Transverse colon (tissue), 3 donors: ENCODE results near the gene SPTLC3.

ENCODE experiments used
- POLR2A ChIP-seq: fragments of 450-650 bp; IDR thresholded peaks from one replicate; pipeline ENCODE4 v1.6.1; 2016; ENCODE audit warnings: antibody characterized with exemption, mild to moderate bottlenecking, moderate library complexity
- TF ChIP-seq, protein P1 (sequence below), 5 experiments: fragments of 200-600 bp in 3 of 5; fragments of 450-650 bp in 2 of 5; sonication (generic) in 3 of 5; IDR thresholded peaks; 1 replicate in 2 of 5; 2 replicates in 3 of 5; pipeline ENCODE4 v1.5.1; 2016 to 2017; ENCODE audit warnings: antibody characterized with exemption in 5 of 5, inconsistent platforms in 3 of 5, mild to moderate bottlenecking in 2 of 5, moderate library complexity in 1 of 5

DNA sequence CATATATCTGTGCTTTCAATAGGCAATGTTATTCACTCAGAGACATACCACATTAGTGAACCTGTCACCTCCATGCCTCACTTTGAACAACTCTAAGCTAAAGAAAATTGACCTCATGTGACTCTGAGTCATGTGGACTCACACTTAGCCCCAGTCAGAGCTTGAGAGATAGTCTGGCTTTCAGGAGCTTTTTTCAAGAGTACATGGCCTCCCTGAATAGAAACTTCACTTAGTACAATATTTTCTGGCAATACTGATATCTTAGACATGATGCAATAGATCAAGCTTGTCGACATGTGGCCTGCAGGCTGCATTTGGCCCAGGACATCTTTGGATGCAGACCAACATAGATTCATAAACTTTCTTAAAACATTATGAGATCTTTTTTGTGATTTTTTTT lies 8.5 kb downstream of the SPTLC3 start:
- TF ChIP-seq, protein P1, sequence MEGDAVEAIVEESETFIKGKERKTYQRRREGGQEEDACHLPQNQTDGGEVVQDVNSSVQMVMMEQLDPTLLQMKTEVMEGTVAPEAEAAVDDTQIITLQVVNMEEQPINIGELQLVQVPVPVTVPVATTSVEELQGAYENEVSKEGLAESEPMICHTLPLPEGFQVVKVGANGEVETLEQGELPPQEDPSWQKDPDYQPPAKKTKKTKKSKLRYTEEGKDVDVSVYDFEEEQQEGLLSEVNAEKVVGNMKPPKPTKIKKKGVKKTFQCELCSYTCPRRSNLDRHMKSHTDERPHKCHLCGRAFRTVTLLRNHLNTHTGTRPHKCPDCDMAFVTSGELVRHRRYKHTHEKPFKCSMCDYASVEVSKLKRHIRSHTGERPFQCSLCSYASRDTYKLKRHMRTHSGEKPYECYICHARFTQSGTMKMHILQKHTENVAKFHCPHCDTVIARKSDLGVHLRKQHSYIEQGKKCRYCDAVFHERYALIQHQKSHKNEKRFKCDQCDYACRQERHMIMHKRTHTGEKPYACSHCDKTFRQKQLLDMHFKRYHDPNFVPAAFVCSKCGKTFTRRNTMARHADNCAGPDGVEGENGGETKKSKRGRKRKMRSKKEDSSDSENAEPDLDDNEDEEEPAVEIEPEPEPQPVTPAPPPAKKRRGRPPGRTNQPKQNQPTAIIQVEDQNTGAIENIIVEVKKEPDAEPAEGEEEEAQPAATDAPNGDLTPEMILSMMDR (IDR thresholded peaks at IDR 0.05), result no peak
- TF ChIP-seq POLR2A, result no peak
